GM13976 (cell line): ENCODE results near the gene ANO9.

ENCODE experiments used
- DNase-seq: peaks from one replicate; pipeline ENCODE4 v3.0.0; 2012; ENCODE audit warnings: low spot score
- CTCF ChIP-seq: IDR thresholded peaks from 2 replicates; pipeline ENCODE4 v1.5.1; 2012; ENCODE audit warnings: borderline replicate concordance, mild to moderate bottlenecking; ENCODE audit not compliant: insufficient read depth; ENCODE audit errors: extremely low read depth, missing control alignments, control extremely low read depth
- in situ Hi-C: fragments of 300-500 bp; cut with MboI; formaldehyde crosslinking; loops from one replicate; pipeline ENCODE4 v1.12.0; 2022; ENCODE audit warnings: low sequenced_read_pairs, mixed read lengths, inconsistent platforms; ENCODE audit not compliant: unreplicated experiment

Gene ANO9

GRCh38 chr11:394858-395655, 46.8 kb downstream of the ANO9 start:
- in situ Hi-C loops = no loop called here
- DNase-seq = no peak

GRCh38 chr11:394034-394857, 47.6 kb downstream of the ANO9 start, which contains the start of gene PKP3:
Gene PKP3 (plus strand): TSS chr11:394209. CDS start chr11:394293, 84 bp downstream.
- in situ Hi-C loops = no loop called here
- no peak for DNase-seq
- TF ChIP-seq CTCF = no peak

More at GRCh38 chr11:394858-395655, 46.8 kb downstream of the ANO9 start:
- no peak for TF ChIP-seq CTCF

- no peak for DNase-seq
- TF ChIP-seq CTCF = no peak
- in situ Hi-C loops = no loop called here
These were observed 48.4 kb downstream of the ANO9 start for GRCh38 chr11:393219-394033.

GRCh38 chr11:392102-392777, 49.6 kb downstream of the ANO9 start:
- no peak for TF ChIP-seq CTCF
- in situ Hi-C loops = no loop called here
- DNase-seq = no peak

GRCh38 chr11:391117-392017, 50.4 kb downstream of the ANO9 start:
- no peak for DNase-seq
- no peak for TF ChIP-seq CTCF
- in situ Hi-C loops = no loop called here
